Lung (tissue), 12 donors: ENCODE measurements around the gene PRKCQ. TPM values are rescaled to one million over a fixed set of nuclear protein-coding genes. Genes with fewer than 3 reads are reported as not detected.

ENCODE experiments used
- ATAC-seq: fragments of 200-7000 bp; cut with Tn5 transposase; one replicate; pipeline ENCODE4 v1.9.1; 2020; ENCODE audit warnings: moderate number of reproducible peaks; ENCODE audit not compliant: insufficient read depth, low FRiP score
- DNase-seq, 3 donors: peaks; one replicate each; pipeline ENCODE4 v3.0.0-alpha.2; 2013 to 2017
- H3K27ac ChIP-seq, 2 donors: one replicate each; pipeline ENCODE4 v1.5.1; 2013; ENCODE audit warnings: mild to moderate bottlenecking in 2 of 2, moderate library complexity in 2 of 2, control low read depth in 1 of 2, inconsistent platforms in 1 of 2, low read depth in 1 of 2, low read length in 1 of 2
- H3K27me3 ChIP-seq, 3 donors: one replicate each; pipeline ENCODE4 v1.5.1; 2013; ENCODE audit warnings: low read length in 2 of 3; ENCODE audit not compliant: control insufficient read depth in 3 of 3, insufficient read depth in 3 of 3
- H3K36me3 ChIP-seq, 4 donors: one replicate each; pipeline ENCODE4 v1.5.1; 2013; ENCODE audit warnings: low read length in 4 of 4, mild to moderate bottlenecking in 1 of 4, moderate library complexity in 1 of 4; ENCODE audit not compliant: control insufficient read depth in 4 of 4, insufficient read depth in 4 of 4
- H3K4me1 ChIP-seq, 5 donors: one replicate each; pipeline ENCODE4 v1.5.1; 2013; ENCODE audit warnings: low read length in 5 of 5, mild to moderate bottlenecking in 2 of 5, moderate library complexity in 1 of 5; ENCODE audit not compliant: control insufficient read depth in 5 of 5, insufficient read depth in 5 of 5
- H3K4me3 ChIP-seq: one replicate; pipeline ENCODE4 v1.5.1; 2013; ENCODE audit warnings: mild to moderate bottlenecking, control low read depth, moderate library complexity
- H3K9ac ChIP-seq, 2 donors: one replicate each; pipeline ENCODE4 v1.5.1; 2013; ENCODE audit warnings: low read length in 2 of 2, control low read depth in 1 of 2; ENCODE audit not compliant: insufficient read depth in 1 of 2
- H3K9me3 ChIP-seq, 4 donors: one replicate each; pipeline ENCODE4 v1.5.1; 2013; ENCODE audit warnings: low read length in 3 of 4, mild to moderate bottlenecking in 1 of 4, moderate library complexity in 1 of 4; ENCODE audit not compliant: control insufficient read depth in 4 of 4, insufficient read depth in 3 of 4
- WGBS, 2 donors: extraction: QIAGEN DNeasy Blood & Tissue Kit; methylation state at CpG; one replicate each; pipeline ENCODE4 v1.1.7; 2013; 5-methylcytosine and 5-hydroxymethylcytosine counted together
- polyA plus RNA-seq, 2 donors: library from polyadenylated mRNA; stranded (reverse); fragments of 200-250 nt; gene quantifications; one replicate each; pipeline ENCODE4 v1.2.1, GENCODE V29; 2013
- total RNA-seq, 2 donors: library from RNA; depleted of rRNA in 1 of 2; stranded (reverse); fragments of >200 nt in 1 of 2; gene quantifications; one replicate each; pipeline ENCODE4 v1.2.1, GENCODE V29; 2014 to 2021
- TF ChIP-seq, protein P1 (sequence below): IDR thresholded peaks from 2 replicates; pipeline ENCODE4 v1.5.1; 2012; ENCODE audit warnings: mild to moderate bottlenecking; ENCODE audit errors: control extremely low read depth, extremely low read depth
- donor health status: control.
- donor health status: control.
- donor health status: Bipolar disorder and iron deficiency.
- donor health status: healthy.
- donor health status: DM: yes; HTN: yes; CAD: no.

The PRKCQ gene
- total and polyA plus RNA-seq, 4 donors = 2.8 to 9.1 (median 7.2) TPM

- Histone ChIP-seq H3K36me3 (peaks cover 0 to 2% (median 0%) of the 10 kb centered on the region in 4 donors), H3K27me3 (peaks cover 0 to 6% (median 0%) of the 10 kb centered on the region in 3 donors), H3K4me1 (peaks cover 0 to 5% (median 0%) of the 10 kb centered on the region in 5 donors), H3K27ac (no peak overlapping the region), H3K9ac (no peak overlapping the region), H3K9me3 (no peaks in the 10 kb centered on the region), H3K4me3 (no peak overlapping the region)
- TF ChIP-seq, protein P1, sequence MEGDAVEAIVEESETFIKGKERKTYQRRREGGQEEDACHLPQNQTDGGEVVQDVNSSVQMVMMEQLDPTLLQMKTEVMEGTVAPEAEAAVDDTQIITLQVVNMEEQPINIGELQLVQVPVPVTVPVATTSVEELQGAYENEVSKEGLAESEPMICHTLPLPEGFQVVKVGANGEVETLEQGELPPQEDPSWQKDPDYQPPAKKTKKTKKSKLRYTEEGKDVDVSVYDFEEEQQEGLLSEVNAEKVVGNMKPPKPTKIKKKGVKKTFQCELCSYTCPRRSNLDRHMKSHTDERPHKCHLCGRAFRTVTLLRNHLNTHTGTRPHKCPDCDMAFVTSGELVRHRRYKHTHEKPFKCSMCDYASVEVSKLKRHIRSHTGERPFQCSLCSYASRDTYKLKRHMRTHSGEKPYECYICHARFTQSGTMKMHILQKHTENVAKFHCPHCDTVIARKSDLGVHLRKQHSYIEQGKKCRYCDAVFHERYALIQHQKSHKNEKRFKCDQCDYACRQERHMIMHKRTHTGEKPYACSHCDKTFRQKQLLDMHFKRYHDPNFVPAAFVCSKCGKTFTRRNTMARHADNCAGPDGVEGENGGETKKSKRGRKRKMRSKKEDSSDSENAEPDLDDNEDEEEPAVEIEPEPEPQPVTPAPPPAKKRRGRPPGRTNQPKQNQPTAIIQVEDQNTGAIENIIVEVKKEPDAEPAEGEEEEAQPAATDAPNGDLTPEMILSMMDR = no peak
- WGBS, 2 donors = 43 to 73% methylated on average over 4 of the region's 4 CpGs
- peak in 1 of 3 donors; percentile 40 for DNase-seq
- no peak for ATAC-seq
Measured at GRCh38 chr10:6431861-6432260, 148.2 kb downstream of the PRKCQ start.

- no peaks in the 10 kb centered on the region for H3K9me3 ChIP-seq
- no peak overlapping the region for H3K9ac ChIP-seq
- no peak overlapping the region for H3K4me3 ChIP-seq
- DNase-seq = no peak
- no peak for ATAC-seq
- peaks cover 0 to 3% (median 0%) of the 10 kb centered on the region in 4 donors for H3K36me3 ChIP-seq
- H3K27me3 ChIP-seq = peaks cover 0 to 6% (median 0%) of the 10 kb centered on the region in 3 donors
- WGBS, 2 donors = 95 to 96% methylated on average over 11 of the region's 11 CpGs
- H3K27ac ChIP-seq = no peak overlapping the region
- TF ChIP-seq, protein P1 = no peak
- peaks cover 0 to 5% (median 0%) of the 10 kb centered on the region in 5 donors for H3K4me1 ChIP-seq
Measured at GRCh38 chr10:6431186-6431585, 148.9 kb downstream of the PRKCQ start.

GRCh38 chr10:6430423-6430980 is 149.6 kb downstream of the PRKCQ start:
- Histone ChIP-seq H3K27me3 (peaks cover 0 to 6% (median 0%) of the 10 kb centered on the region in 3 donors), H3K9me3 (no peaks in the 10 kb centered on the region), H3K4me3 (no peak overlapping the region), H3K36me3 (peaks cover 0 to 3% (median 0%) of the 10 kb centered on the region in 4 donors), H3K9ac (no peak overlapping the region), H3K4me1 (peaks cover 0 to 5% (median 0%) of the 10 kb centered on the region in 5 donors), H3K27ac (no peak overlapping the region)
- WGBS, 2 donors = 94 to 96% methylated on average over 21 of the region's 21 CpGs
- TF ChIP-seq, protein P1 = no peak
- ATAC-seq = no peak
- no peak for DNase-seq
